Measurements from ENCODE around the gene CSMD2.

DNA sequence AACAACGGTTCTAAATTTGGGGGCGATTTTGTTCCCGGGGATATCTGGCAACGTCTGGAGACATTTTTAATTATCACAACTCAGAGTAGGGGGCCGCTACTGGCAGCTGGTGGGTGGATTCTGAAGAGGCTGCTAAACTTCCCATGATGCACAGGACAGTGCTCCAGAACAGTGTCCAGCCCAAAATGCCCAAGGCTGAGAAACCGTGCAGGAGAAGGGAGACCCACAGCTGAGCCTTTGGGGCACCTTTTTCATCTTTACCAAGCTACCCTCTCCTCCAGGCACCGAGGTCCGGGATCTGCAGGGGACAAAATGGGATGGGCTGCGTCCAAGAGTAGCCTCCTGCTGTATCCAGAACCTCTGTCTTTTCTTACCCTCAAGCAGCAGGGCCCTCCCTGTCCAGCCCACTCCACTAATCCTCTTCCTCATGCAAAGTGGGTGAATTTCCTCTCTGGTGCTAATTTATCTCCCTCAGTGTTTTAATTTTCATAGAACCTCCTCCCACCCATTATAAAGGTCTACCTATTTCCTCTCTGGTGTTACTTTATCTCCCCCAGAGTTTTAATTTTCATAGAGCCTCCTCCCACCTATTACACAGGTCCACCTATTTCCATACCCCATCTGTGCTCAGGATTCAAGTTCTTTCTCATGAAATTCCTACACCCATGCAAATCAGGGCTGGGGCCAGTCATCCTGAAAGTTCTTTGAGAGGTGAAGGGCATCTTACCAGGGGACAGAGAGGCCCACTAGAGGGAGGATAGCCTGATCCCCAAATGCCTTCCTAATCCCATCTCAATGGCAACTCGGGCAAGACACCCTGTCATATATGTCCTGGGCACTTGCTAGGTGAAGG, 42.7 kb downstream of the CSMD2 start:
- no peak for TF ChIP-seq POLR2A (IDR thresholded peaks at IDR 0.05; ENCODE audit: borderline replicate concordance, extremely low read depth, insufficient read depth, insufficient read length)
- TF ChIP-seq, protein P1, sequence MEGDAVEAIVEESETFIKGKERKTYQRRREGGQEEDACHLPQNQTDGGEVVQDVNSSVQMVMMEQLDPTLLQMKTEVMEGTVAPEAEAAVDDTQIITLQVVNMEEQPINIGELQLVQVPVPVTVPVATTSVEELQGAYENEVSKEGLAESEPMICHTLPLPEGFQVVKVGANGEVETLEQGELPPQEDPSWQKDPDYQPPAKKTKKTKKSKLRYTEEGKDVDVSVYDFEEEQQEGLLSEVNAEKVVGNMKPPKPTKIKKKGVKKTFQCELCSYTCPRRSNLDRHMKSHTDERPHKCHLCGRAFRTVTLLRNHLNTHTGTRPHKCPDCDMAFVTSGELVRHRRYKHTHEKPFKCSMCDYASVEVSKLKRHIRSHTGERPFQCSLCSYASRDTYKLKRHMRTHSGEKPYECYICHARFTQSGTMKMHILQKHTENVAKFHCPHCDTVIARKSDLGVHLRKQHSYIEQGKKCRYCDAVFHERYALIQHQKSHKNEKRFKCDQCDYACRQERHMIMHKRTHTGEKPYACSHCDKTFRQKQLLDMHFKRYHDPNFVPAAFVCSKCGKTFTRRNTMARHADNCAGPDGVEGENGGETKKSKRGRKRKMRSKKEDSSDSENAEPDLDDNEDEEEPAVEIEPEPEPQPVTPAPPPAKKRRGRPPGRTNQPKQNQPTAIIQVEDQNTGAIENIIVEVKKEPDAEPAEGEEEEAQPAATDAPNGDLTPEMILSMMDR (IDR thresholded peaks at IDR 0.05 in 2 of 3, conservative IDR thresholded peaks at IDR 0.05 in 1 of 3; ENCODE audit: borderline replicate concordance in 1 of 3, insufficient read depth in 1 of 3, low read depth in 2 of 3, low read length in 2 of 3) = no peak
- TF ChIP-seq REST (IDR thresholded peaks at IDR 0.05; ENCODE audit: low read depth) = no peak
- no peak for TF ChIP-seq SIN3A (IDR thresholded peaks at IDR 0.05; ENCODE audit: low read depth)
